Endothelial cell of umbilical vein (primary cell): ENCODE results near the gene TPCN1. TPM values are rescaled to one million over a fixed set of nuclear protein-coding genes. Genes with fewer than 3 reads are reported as not detected.
A peak's percentile ranks its signal among the peaks of the same experiment; 100 is the strongest.

Experiments used
- BruUV-seq: library from RNA; stranded (reverse); fragments of 400-500 nt; replicated peaks from 2 replicates; lab custom pipeline; 2021; lab: Mats Ljungman, UMichigan
- CTCF ChIA-PET: fragments of 300-600, 350-600 bp; sonication (Branson Sonifier 250); formaldehyde crosslinking; loops from one replicate; lab custom pipeline; 2021; ENCODE audit warnings: antibody characterized with exemption, inconsistent platforms; lab: Charles Lee
- POLR2A ChIA-PET: fragments of 300-600, 350-600 bp; sonication (Branson Sonifier 250); formaldehyde crosslinking; loops from one replicate; lab custom pipeline; 2021; ENCODE audit warnings: antibody characterized with exemption, inconsistent platforms; lab: Charles Lee
- DNase-seq: peaks from one replicate; pipeline ENCODE4 v3.0.0-alpha.2; 2011; ENCODE audit warnings: low read depth, low spot score
- FAIRE-seq: peaks from 2 replicates; lab custom pipeline; 2011; peaks lifted over from hg19 to GRCh38; lab: Jason Lieb, UNC
- H2AFZ ChIP-seq: 2 replicates; pipeline ENCODE4 v1.6.0; 2012; ENCODE audit warnings: low read depth, low read length, control low read depth, inconsistent platforms
- H3K27ac ChIP-seq: 2 replicates; pipeline ENCODE4 v1.5.1; 2011; ENCODE audit warnings: low read depth, mild to moderate bottlenecking, control low read depth, low read length, moderate library complexity; ENCODE audit not compliant: insufficient read depth
- H3K27me3 ChIP-seq, 2 experiments: 2 replicates each; pipeline versions ENCODE4 v1.6.0 to v1.6.1; 2011; ENCODE audit warnings: low read length in 2 of 2, mixed read lengths in 1 of 2; ENCODE audit not compliant: control insufficient read depth in 2 of 2, insufficient read depth in 2 of 2
- H3K36me3 ChIP-seq, 2 experiments: 2 replicates in 1 of 2; 3 replicates in 1 of 2; pipeline ENCODE4 v1.5.1; 2011; ENCODE audit warnings: low read length in 2 of 2, mild to moderate bottlenecking in 1 of 2, moderate library complexity in 1 of 2; ENCODE audit not compliant: control insufficient read depth in 2 of 2, insufficient read depth in 2 of 2; ENCODE audit errors: extremely low read depth in 1 of 2
- H3K4me1 ChIP-seq: 3 replicates; pipeline ENCODE4 v1.5.1; 2011; ENCODE audit warnings: mild to moderate bottlenecking, low read length; ENCODE audit not compliant: control insufficient read depth, insufficient read depth; ENCODE audit errors: extremely low read depth
- H3K4me2 ChIP-seq: 2 replicates; pipeline ENCODE4 v1.6.1; 2011; ENCODE audit warnings: low read length, control low read depth, mixed read lengths; ENCODE audit not compliant: insufficient read depth
- H3K4me3 ChIP-seq, 3 experiments: fragments of 200-600 bp in 1 of 3; sonication (generic), shearing (Covaris generic) in 1 of 3; replicated peaks in 1 of 3; 2 replicates each; pipeline ENCODE4 v1.5.1; 2011 to 2016; ENCODE audit warnings: control low read depth in 3 of 3, low read length in 3 of 3, mild to moderate bottlenecking in 2 of 3, inconsistent platforms in 1 of 3, low read depth in 1 of 3, moderate library complexity in 1 of 3; ENCODE audit not compliant: insufficient read depth in 1 of 3
- H3K79me2 ChIP-seq: 2 replicates; pipeline ENCODE4 v1.6.0; 2012; ENCODE audit warnings: low read length, inconsistent platforms; ENCODE audit not compliant: control insufficient read depth, insufficient read depth
- H3K9ac ChIP-seq: replicated peaks from 2 replicates; pipeline ENCODE3; 2011; ENCODE audit warnings: low read length, control low read depth; ENCODE audit not compliant: insufficient read depth; ENCODE audit errors: extremely low read depth
- H3K9me1 ChIP-seq: replicated peaks from 3 replicates; pipeline ENCODE4 v1.6.0; 2011; ENCODE audit warnings: mild to moderate bottlenecking, low read length; ENCODE audit not compliant: control insufficient read depth, insufficient read depth; ENCODE audit errors: extremely low read depth
- H3K9me3 ChIP-seq: replicated peaks from 2 replicates; pipeline ENCODE4 v1.5.1; 2012; ENCODE audit warnings: low read length, inconsistent platforms; ENCODE audit not compliant: control insufficient read depth, insufficient read depth
- H4K20me1 ChIP-seq: replicated peaks from 2 replicates; pipeline ENCODE3; 2011; ENCODE audit warnings: mild to moderate bottlenecking, low read length; ENCODE audit not compliant: control insufficient read depth, insufficient read depth; ENCODE audit errors: extremely low read depth
- EZH2 ChIP-seq: IDR thresholded peaks from 2 replicates; pipeline ENCODE4 v1.6.1; 2012; ENCODE audit warnings: borderline replicate concordance, low read depth, mild to moderate bottlenecking, moderate library complexity, low read length, inconsistent platforms; ENCODE audit not compliant: severe bottlenecking
- FOS ChIP-seq: IDR thresholded peaks from 2 replicates; pipeline ENCODE4 v1.6.1; 2011; ENCODE audit warnings: mild to moderate bottlenecking, low read length, moderate library complexity, borderline replicate concordance; ENCODE audit not compliant: insufficient read depth
- GATA2 ChIP-seq: IDR thresholded peaks from 2 replicates; pipeline ENCODE4 v1.7.0; 2011; ENCODE audit warnings: low read depth, mild to moderate bottlenecking, moderate library complexity, mixed read lengths, low read length; ENCODE audit not compliant: insufficient read length, insufficient read depth
- JUN ChIP-seq: IDR thresholded peaks from 2 replicates; pipeline ENCODE4 v1.6.1; 2011; ENCODE audit warnings: borderline replicate concordance, low read depth; ENCODE audit not compliant: insufficient read length, insufficient read depth
- MYC ChIP-seq: IDR thresholded peaks from one replicate; pipeline ENCODE4 v1.6.1; 2011; ENCODE audit warnings: mild to moderate bottlenecking, low read depth, low read length
- POLR2A ChIP-seq: IDR thresholded peaks from 2 replicates; pipeline ENCODE4 v1.6.1; 2012; ENCODE audit warnings: low read depth, mild to moderate bottlenecking, control low read depth, low read length
- POLR2AphosphoS5 ChIP-seq: IDR thresholded peaks from 2 replicates; pipeline ENCODE4 v1.6.1; 2012; ENCODE audit warnings: low read depth, mild to moderate bottlenecking, control low read depth, low read length, moderate library complexity; ENCODE audit not compliant: insufficient read depth
- dilution Hi-C: fragments of 300-500 bp; cut with MboI; formaldehyde crosslinking; loops from one replicate; pipeline ENCODE4 v1.15.0; 2019; ENCODE audit warnings: low sequenced_read_pairs; ENCODE audit not compliant: extremely low pct_ligation_motif_present
- intact Hi-C: fragments of 100-400 bp; cut with micrococcal nuclease; formaldehyde crosslinking; loops from one replicate; pipeline ENCODE4 v1.10.0; 2022
- polyA plus RNA-seq, 4 experiments: library from polyadenylated mRNA; depleted of rRNA in 3 of 4; stranded (reverse) in 3 of 4; unstranded in 1 of 4; fragments of >200 nt; gene quantifications; 2 replicates each; pipeline versions ENCODE4 v1.2.1 to v1.2.3, GENCODE V29; 2011 to 2012; ENCODE audit warnings: missing spikeins in 1 of 4
- total RNA-seq: library from RNA; stranded (reverse); gene quantifications from 2 replicates; pipeline ENCODE4 v1.2.3, GENCODE V29; 2021
- TF ChIP-seq, protein P1 (sequence below), 2 donors: IDR thresholded peaks; 1 replicate in 1 of 2; 2 replicates in 1 of 2; pipeline ENCODE4 v1.5.1; 2011; ENCODE audit warnings: low read length in 2 of 2, mild to moderate bottlenecking in 2 of 2, moderate library complexity in 2 of 2, control low read depth in 1 of 2, inconsistent platforms in 1 of 2, low read depth in 1 of 2; ENCODE audit not compliant: insufficient read depth in 1 of 2; ENCODE audit errors: extremely low read depth in 1 of 2
- TF ChIP-seq, protein P2 (sequence below): IDR thresholded peaks from 2 replicates; pipeline ENCODE4 v1.6.1; 2011; ENCODE audit not compliant: insufficient read depth, insufficient read length

Gene TPCN1
- total and polyA plus RNA-seq, 2 donors (not counting 3 experiments of a cell fraction or from before 2014, with no cell fraction given), result 19.5 to 28.3 TPM

DNA sequence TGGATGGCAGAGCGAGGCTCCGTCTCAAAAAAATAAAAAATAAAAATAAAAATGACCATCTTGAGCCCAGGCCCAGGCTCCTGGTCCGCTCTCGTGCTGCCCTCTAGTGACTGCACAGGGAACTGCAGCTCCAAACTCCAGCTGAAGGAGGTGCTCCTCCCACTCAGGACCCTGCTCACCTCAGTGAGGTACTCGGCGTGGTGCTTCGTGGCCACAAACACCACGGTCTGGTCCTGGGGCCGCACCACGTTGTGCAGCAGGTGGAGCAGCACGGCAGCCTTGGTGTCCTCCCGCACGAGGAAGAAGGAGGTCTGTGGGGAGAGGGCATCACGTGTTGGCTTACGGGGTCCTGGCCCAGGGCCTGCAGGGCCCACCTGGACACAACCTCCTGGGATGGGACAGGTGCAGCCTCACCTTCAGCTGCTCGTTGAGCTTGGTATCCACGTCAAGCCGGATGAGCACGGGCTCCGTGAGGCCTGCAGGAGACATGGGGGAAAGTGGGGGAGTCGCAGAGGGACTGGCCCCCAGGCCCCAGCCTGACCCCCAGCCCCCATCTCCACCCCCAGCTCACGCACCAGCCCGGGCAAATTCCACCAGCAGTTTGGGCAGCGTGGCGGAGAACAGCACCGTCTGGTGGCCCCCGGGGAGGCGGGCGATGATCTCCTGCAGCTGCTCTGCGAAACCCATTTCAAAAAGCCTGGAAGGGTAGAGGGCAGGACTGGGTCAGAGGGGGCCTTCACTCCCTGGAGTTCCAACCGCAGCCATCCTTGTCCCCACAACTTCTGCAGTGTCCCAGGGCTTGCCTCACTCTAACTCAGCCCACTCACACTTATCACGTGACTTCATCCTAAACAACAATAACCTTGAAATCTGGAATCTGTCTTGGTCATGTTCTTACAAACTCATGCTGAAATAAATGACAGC is 46.5 kb upstream of the TPCN1 start:
- FAIRE-seq (peak; percentile 85), DNase-seq (peak; percentile 66)
- dilution Hi-C loops, result no loop called here
- Histone ChIP-seq H4K20me1 (no peaks in the 10 kb centered on the region), H3K4me1 (no peaks in the 10 kb centered on the region), H3K9me3 (no peaks in the 10 kb centered on the region), H3K4me3 (no peak overlapping the region), H3K9ac (no peak overlapping the region), H3K9me1 (no peaks in the 10 kb centered on the region), H3K4me2 (no peak overlapping the region), H3K79me2 (no peaks in the 10 kb centered on the region), H3K27ac (no peak overlapping the region), H3K27me3 (no peaks in the 10 kb centered on the region), H3K36me3 (peaks cover 28 to 57% of the 10 kb centered on the region in 2 experiments), H2AFZ (no peak overlapping the region)
- ChIA-PET POLR2A (no interaction called here), CTCF (interaction anchor here (1.0 to 6.4 kb wide), 19 partner anchors 9 to 250 kb away, joined by 3 to 83 read pairs (median 5); partner anchors contain the start of genes DDX54 and RITA1)
- TF ChIP-seq, protein P1, sequence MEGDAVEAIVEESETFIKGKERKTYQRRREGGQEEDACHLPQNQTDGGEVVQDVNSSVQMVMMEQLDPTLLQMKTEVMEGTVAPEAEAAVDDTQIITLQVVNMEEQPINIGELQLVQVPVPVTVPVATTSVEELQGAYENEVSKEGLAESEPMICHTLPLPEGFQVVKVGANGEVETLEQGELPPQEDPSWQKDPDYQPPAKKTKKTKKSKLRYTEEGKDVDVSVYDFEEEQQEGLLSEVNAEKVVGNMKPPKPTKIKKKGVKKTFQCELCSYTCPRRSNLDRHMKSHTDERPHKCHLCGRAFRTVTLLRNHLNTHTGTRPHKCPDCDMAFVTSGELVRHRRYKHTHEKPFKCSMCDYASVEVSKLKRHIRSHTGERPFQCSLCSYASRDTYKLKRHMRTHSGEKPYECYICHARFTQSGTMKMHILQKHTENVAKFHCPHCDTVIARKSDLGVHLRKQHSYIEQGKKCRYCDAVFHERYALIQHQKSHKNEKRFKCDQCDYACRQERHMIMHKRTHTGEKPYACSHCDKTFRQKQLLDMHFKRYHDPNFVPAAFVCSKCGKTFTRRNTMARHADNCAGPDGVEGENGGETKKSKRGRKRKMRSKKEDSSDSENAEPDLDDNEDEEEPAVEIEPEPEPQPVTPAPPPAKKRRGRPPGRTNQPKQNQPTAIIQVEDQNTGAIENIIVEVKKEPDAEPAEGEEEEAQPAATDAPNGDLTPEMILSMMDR (IDR thresholded peaks at IDR 0.05; ENCODE audit: extremely low read depth in 1 of 2, insufficient read depth in 1 of 2, low read depth in 1 of 2, low read length in 2 of 2), result peak; percentile 95
- TF ChIP-seq EZH2, result no peak
- intact Hi-C loops, result loop anchor here (1.0 kb wide), 2 partner anchors 126 to 182 kb away; no protein-coding TSS in a partner anchor
- BruUV-seq, result no TSS peak

DNA sequence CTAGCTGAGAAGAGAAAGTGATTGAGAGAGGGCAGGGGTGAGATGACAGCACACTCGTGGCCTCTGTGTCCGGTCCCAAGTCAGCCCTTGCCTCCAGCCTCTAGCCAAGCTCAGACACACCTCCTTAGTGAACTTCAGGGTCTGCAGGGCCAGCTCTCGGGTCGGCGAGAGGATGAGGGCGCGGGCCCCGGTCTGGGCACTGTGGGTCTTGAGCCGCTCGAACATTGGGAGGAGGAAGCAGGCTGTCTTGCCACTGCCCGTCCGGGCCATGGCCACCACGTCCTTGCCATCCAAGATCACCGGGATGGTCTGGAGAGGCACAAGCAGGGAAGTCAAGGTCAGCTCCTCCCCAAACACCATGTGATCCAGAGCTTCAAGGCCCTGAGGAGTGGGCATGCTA is 42.2 kb upstream of the TPCN1 start:
- no peaks in the 10 kb centered on the region for H4K20me1 ChIP-seq
- CTCF ChIA-PET, result no interaction called here
- dilution Hi-C loops, result no loop called here

More for the DNA sequence above, 42.2 kb upstream of the TPCN1 start:
- FAIRE-seq (no peak), DNase-seq (no peak)
- H3K9me3 ChIP-seq, result no peaks in the 10 kb centered on the region
- H3K4me1 ChIP-seq, result peaks cover under 1% of the 10 kb centered on the region
- H3K36me3 ChIP-seq, result peaks cover 10 to 36% of the 10 kb centered on the region in 2 experiments
- H3K4me3 ChIP-seq, result no peak overlapping the region
- no peak overlapping the region for H3K9ac ChIP-seq
- no peak overlapping the region for H3K4me2 ChIP-seq
- H3K9me1 ChIP-seq, result no peaks in the 10 kb centered on the region
- H2AFZ ChIP-seq, result no peak overlapping the region
- intact Hi-C loops, result no loop called here
- no peak overlapping the region for H3K27ac ChIP-seq
- H3K27me3 ChIP-seq, result no peaks in the 10 kb centered on the region
- TF ChIP-seq, protein P2, sequence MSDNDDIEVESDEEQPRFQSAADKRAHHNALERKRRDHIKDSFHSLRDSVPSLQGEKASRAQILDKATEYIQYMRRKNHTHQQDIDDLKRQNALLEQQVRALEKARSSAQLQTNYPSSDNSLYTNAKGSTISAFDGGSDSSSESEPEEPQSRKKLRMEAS, result no peak
- no peak for TF ChIP-seq GATA2
- TF ChIP-seq, protein P1 (IDR thresholded peaks at IDR 0.05; ENCODE audit: extremely low read depth in 1 of 2, insufficient read depth in 1 of 2, low read depth in 1 of 2, low read length in 2 of 2), result no peak
- TF ChIP-seq POLR2AphosphoS5, result no peak
- TF ChIP-seq EZH2, result no peak
- TF ChIP-seq JUN, result no peak
- no peak for TF ChIP-seq MYC
- no peak for TF ChIP-seq POLR2A
- TF ChIP-seq FOS, result no peak
- peaks cover 28% of the 10 kb centered on the region for H3K79me2 ChIP-seq
- POLR2A ChIA-PET, result no interaction called here
- no TSS peak for BruUV-seq
